Measurements from ENCODE around the gene RASGRP1. TPM values are rescaled to one million over a fixed set of nuclear protein-coding genes. Genes with fewer than 3 reads are reported as not detected.

RASGRP1 gene
- total RNA-seq, 1 experiment from 2014 or later = not detected

DNA sequence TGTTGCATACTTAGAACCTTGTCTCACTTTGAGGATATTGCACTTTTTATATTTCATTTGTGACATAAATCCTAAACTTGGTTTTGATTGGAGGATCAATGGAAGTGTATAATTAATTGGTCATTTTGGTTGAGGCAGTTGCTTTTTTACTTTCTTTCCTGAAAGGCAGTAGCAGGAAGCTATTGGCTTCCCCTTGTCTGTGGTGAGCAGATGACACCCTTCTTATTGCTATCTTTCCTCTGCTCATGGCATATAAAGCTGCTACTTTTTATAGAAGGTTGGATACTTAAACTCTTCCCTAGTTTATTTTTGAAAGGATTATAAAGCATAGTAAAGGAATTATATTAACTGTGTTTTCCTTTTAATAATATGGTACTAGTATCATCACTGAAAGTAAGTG, 82.0 kb downstream of the RASGRP1 start:
- DNase-seq (ENCODE audit: unreplicated experiment) = no peak
- intact Hi-C loops (cut with micrococcal nuclease) = no loop called here
- CTCF ChIA-PET = interaction anchor here (1.3 to 1.4 kb wide), 2 partner anchors 43 to 81 kb away, joined by 3 read pairs; no protein-coding TSS in a partner anchor
- peaks cover 35% of the 10 kb centered on the region for H3K36me3 Mint-ChIP-seq (ENCODE audit: insufficient read depth, unreplicated experiment)
- H3K4me3 Mint-ChIP-seq (ENCODE audit: unreplicated experiment) = no peak overlapping the region
- H3K27ac Mint-ChIP-seq (ENCODE audit: low read depth, unreplicated experiment) = no peak overlapping the region
- BruUV-seq (replicated peaks) = no TSS peak
- H3K4me1 Mint-ChIP-seq (ENCODE audit: insufficient read depth, unreplicated experiment) = no peaks in the 10 kb centered on the region
- TF ChIP-seq, protein P1, sequence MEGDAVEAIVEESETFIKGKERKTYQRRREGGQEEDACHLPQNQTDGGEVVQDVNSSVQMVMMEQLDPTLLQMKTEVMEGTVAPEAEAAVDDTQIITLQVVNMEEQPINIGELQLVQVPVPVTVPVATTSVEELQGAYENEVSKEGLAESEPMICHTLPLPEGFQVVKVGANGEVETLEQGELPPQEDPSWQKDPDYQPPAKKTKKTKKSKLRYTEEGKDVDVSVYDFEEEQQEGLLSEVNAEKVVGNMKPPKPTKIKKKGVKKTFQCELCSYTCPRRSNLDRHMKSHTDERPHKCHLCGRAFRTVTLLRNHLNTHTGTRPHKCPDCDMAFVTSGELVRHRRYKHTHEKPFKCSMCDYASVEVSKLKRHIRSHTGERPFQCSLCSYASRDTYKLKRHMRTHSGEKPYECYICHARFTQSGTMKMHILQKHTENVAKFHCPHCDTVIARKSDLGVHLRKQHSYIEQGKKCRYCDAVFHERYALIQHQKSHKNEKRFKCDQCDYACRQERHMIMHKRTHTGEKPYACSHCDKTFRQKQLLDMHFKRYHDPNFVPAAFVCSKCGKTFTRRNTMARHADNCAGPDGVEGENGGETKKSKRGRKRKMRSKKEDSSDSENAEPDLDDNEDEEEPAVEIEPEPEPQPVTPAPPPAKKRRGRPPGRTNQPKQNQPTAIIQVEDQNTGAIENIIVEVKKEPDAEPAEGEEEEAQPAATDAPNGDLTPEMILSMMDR (IDR thresholded peaks at IDR 0.05; ENCODE audit: unreplicated experiment) = no peak
- POLR2A ChIA-PET = interaction anchor here (0.7 kb wide), 1 partner anchor 22 kb away, joined by 3 read pairs; no protein-coding TSS in a partner anchor
- no peaks in the 10 kb centered on the region for H3K27me3 Mint-ChIP-seq (ENCODE audit: insufficient read depth, unreplicated experiment)
- H3K9me3 Mint-ChIP-seq (ENCODE audit: unreplicated experiment) = no peaks in the 10 kb centered on the region

DNA sequence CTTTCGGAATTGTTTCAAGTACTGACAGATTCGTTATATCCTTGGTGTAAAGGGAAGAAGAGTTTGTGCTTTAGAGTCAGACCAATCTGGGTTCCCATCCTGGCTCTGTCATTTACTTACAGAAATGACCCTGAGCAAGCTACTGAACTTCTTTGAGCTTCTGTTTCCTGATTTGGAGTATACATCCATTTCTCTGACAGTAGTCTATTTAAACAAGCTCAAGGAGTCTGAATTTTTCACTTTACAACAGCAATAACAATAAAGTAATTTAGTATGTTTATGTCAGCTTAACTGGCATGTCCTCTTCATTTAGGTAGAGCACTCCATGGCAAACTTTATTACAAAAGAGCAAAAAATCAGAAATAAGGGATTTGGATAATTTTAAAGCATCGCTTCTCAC, 82.9 kb downstream of the RASGRP1 start:
- intact Hi-C loops (cut with micrococcal nuclease) = no loop called here
- Mint-ChIP-seq H3K4me3 (ENCODE audit: unreplicated experiment) (no peak overlapping the region), H3K4me1 (ENCODE audit: insufficient read depth, unreplicated experiment) (no peaks in the 10 kb centered on the region), H3K27ac (ENCODE audit: low read depth, unreplicated experiment) (no peak overlapping the region), H3K36me3 (ENCODE audit: insufficient read depth, unreplicated experiment) (peaks cover 37% of the 10 kb centered on the region), H3K9me3 (ENCODE audit: unreplicated experiment) (no peaks in the 10 kb centered on the region), H3K27me3 (ENCODE audit: insufficient read depth, unreplicated experiment) (no peaks in the 10 kb centered on the region)
- TF ChIP-seq, protein P1 (IDR thresholded peaks at IDR 0.05; ENCODE audit: unreplicated experiment) = no peak
- ChIA-PET POLR2A (no interaction called here), CTCF (no interaction called here)
- no peak for DNase-seq (ENCODE audit: unreplicated experiment)
- no TSS peak for BruUV-seq (replicated peaks)

DNA sequence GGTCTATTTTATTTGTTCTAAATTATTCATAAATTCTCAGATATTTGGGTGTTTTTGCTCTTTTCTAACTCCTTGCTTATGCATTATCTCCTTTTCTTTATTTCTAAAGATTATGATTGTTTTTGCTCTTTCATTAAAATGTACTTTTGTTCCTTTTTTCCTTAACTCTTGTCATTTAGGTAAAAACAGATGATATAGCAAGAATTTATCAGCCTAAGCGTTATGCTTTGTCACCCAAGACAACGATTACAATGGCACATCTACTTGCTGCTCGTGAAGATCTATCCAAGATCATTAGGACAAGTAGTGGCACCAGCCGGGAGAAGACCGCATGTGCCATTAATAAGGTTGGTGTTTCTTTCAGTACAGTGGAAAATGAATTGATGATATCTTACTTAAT, 83.5 kb downstream of the RASGRP1 start:
- H3K36me3 Mint-ChIP-seq (ENCODE audit: insufficient read depth, unreplicated experiment) = peaks cover 38% of the 10 kb centered on the region
- ChIA-PET CTCF (no interaction called here), POLR2A (no interaction called here)
- H3K9me3 Mint-ChIP-seq (ENCODE audit: unreplicated experiment) = no peaks in the 10 kb centered on the region
- no peak for DNase-seq (ENCODE audit: unreplicated experiment)
- H3K27me3 Mint-ChIP-seq (ENCODE audit: insufficient read depth, unreplicated experiment) = no peaks in the 10 kb centered on the region
- no peak overlapping the region for H3K4me3 Mint-ChIP-seq (ENCODE audit: unreplicated experiment)
- intact Hi-C loops (cut with micrococcal nuclease) = no loop called here
- TF ChIP-seq, protein P1 (IDR thresholded peaks at IDR 0.05; ENCODE audit: unreplicated experiment) = no peak
- no peak overlapping the region for H3K27ac Mint-ChIP-seq (ENCODE audit: low read depth, unreplicated experiment)
- BruUV-seq (replicated peaks) = no TSS peak
- H3K4me1 Mint-ChIP-seq (ENCODE audit: insufficient read depth, unreplicated experiment) = no peaks in the 10 kb centered on the region

DNA sequence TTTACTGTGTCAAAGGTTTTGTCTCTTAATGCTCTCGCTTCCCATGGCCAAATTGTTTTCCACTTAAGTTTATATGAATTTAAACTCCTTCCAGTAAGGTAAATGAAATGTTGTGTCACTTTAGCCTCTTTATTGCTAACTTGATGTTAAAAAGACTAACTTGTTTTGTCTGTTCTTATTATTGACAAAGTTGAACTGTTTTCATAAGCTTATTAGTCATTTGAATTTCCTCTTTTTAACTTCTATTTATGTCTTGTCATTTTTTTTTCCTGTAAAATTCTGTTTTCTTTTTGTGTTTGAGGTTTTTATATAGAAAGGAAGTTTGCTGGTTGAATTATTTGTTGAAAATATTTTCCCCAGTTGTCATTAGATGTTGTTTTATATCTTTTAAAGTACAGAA, 84.9 kb downstream of the RASGRP1 start:
- H3K27ac Mint-ChIP-seq (ENCODE audit: low read depth, unreplicated experiment) = peak overlapping the region; percentile 57
- no peaks in the 10 kb centered on the region for H3K4me1 Mint-ChIP-seq (ENCODE audit: insufficient read depth, unreplicated experiment)
- no peaks in the 10 kb centered on the region for H3K9me3 Mint-ChIP-seq (ENCODE audit: unreplicated experiment)
- no peak for DNase-seq (ENCODE audit: unreplicated experiment)
- H3K36me3 Mint-ChIP-seq (ENCODE audit: insufficient read depth, unreplicated experiment) = peaks cover 44% of the 10 kb centered on the region
- intact Hi-C loops (cut with micrococcal nuclease) = no loop called here
- ChIA-PET CTCF (interaction anchor here (0.6 to 1.1 kb wide), 5 partner anchors 84 to 517 kb away, joined by 3 to 5 read pairs (median 4); no protein-coding TSS in a partner anchor), POLR2A (interaction anchor here (1.4 kb wide), 1 partner anchor 34 kb away, joined by 3 read pairs; no protein-coding TSS in a partner anchor)
- no peaks in the 10 kb centered on the region for H3K27me3 Mint-ChIP-seq (ENCODE audit: insufficient read depth, unreplicated experiment)
- TF ChIP-seq, protein P1 (IDR thresholded peaks at IDR 0.05; ENCODE audit: unreplicated experiment) = no peak
- H3K4me3 Mint-ChIP-seq (ENCODE audit: unreplicated experiment) = no peak overlapping the region
- no TSS peak for BruUV-seq (replicated peaks)
